AG09319 (cell line): ENCODE measurements around the gene CD160.
A peak's percentile ranks its signal among the peaks of the same experiment; 100 is the strongest.
"Not testable (repeated sequence)": the region's sequence is repeated elsewhere in the genome, so short reads cannot be mapped to it uniquely, and the experiment has no call there.

Experiments
- DNase-seq: peaks from one replicate; pipeline ENCODE4 v3.0.0-alpha.2; 2010; ENCODE audit warnings: low read depth; ENCODE audit errors: extremely low read depth
- CTCF ChIP-seq: IDR thresholded peaks from 2 replicates; pipeline ENCODE4 v1.5.1; 2011; ENCODE audit warnings: low read depth, mild to moderate bottlenecking, inconsistent platforms, low read length, moderate library complexity

Gene CD160

GRCh38 chr1:145714524-145715111 is 4.7 kb upstream of the CD160 start:
- no peak for DNase-seq

GRCh38 chr1:145716641-145717345 is 2.5 kb upstream of the CD160 start:
- TF ChIP-seq CTCF, result no peak
- DNase-seq, result no peak

More at GRCh38 chr1:145714524-145715111, 4.7 kb upstream of the CD160 start:
- TF ChIP-seq CTCF, result no peak

- no peak for TF ChIP-seq CTCF
- no peak for DNase-seq
These were observed 1.5 kb upstream of the CD160 start for GRCh38 chr1:145717833-145718232.

GRCh38 chr1:145718465-145718864 is 834 bp upstream of the CD160 start:
- DNase-seq, result not testable (repeated sequence)

GRCh38 chr1:145720556-145720877 is 1.2 kb downstream of the CD160 start:
- DNase-seq, result peak; percentile 20
- no peak for TF ChIP-seq CTCF

- no peak for DNase-seq
- TF ChIP-seq CTCF, result peak; percentile 81
These were observed 1.8 kb downstream of the CD160 start for GRCh38 chr1:145720878-145721671.

- DNase-seq, result not testable (repeated sequence)
These were observed 6.9 kb downstream of the CD160 start for GRCh38 chr1:145726193-145726592.

GRCh38 chr1:145729196-145729595 is 9.9 kb downstream of the CD160 start:
- TF ChIP-seq CTCF, result no peak
- no peak for DNase-seq
